Globus pallidus (tissue), 1 donor: ENCODE data around the gene ADIPOR2.
A peak's percentile ranks its signal among the peaks of the same experiment; 100 is the strongest.

Experiments
- DNase-seq: peaks from one replicate; pipeline ENCODE4 v3.0.0-alpha.2; 2015; ENCODE audit warnings: low spot score

The ADIPOR2 gene

DNA sequence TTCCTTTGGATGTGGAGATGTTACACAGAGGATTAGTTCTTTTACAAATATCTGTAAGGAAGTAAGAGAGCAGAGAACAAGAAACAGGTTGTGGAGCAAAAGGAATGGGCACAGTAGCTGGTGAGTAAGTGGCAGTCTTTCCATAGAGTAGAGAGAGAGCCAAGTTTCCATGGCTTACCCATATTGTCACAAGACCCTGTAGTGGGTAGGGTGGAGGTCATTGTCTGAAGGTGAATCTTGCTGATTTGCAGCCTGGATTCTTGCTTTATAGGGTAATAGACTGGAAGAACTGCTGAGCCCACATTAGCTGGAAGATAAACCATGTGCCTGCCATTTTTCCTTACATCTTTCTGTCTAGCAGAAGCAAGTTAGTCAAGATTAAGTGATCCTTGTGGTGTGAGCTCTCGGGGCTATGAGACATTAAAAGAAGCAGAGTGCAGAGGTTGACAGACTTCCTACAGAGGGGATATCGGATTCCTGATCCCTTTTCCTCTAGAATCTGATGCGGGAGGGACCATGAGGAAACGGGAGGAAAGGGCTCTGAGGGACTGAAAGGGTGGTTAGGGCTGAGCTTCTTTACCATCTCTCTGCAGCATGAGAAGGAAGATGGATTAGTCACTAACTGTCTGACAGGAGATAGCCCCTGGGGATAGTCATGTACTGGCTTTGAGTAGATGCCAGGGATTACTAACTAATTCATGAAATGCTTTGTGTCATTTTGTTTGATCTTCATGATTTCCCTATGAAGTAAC lies 85.5 kb downstream of the ADIPOR2 start:
- DNase-seq = no peak

DNA sequence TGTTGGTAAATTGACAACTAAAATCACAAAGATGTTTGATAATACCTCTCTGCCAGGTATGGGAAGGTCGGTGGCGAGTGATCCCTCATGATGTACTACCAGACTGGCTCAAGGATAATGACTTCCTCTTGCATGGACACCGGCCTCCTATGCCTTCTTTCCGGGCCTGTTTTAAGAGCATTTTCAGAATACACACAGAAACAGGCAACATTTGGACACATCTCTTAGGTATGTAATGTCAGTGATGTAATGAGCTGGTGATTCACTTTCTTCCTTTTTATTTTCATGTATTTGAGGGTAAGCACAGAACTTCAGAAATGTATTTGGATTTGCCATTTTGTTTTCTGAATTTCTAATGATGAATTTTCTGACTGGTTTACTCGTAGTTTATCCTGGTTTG lies 86.9 kb downstream of the ADIPOR2 start:
- DNase-seq = no peak

DNA sequence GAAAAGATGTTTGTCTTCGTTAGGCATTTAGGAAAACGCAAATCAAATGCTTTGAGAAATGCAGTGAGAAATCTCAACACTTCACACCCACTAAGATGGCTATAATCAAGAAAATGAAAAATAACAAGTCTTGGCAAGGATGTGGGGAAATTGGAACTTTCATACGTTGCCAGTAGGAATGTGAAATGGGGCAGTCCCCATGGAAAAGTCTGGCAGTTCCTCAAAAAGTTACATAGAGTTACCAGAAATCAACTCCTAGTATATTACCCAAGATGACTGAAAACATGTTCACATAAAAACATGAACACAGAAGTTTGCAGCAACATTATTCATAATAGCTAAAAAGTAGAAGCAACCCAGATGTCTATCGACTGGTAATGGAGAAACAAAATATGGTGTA lies 88.0 kb downstream of the ADIPOR2 start:
- no peak for DNase-seq

GRCh38 chr12:1779783-1780182 lies 88.9 kb downstream of the ADIPOR2 start:
- peak; percentile 90 for DNase-seq

DNA sequence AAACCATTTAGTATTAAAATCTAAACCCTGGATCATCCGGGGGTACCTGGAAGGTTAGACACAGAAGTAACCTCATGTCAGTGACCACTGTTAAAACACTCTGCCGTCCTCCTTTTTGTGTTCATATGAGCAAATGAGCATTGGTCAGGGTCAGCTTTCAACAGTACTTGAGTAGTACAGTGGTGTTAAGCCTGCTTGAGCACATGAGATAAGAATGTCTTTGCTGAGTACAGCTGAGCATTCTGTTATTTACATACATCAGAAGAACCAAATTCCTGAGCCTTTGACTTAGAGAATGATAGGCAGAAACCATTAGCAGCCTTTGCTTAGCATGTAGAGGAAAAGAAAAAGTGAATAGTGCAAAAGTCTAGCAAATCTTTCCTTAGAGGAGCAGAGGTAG lies 90.9 kb downstream of the ADIPOR2 start:
- no peak for DNase-seq

GRCh38 chr12:1782215-1782614 lies 91.3 kb downstream of the ADIPOR2 start:
- no peak for DNase-seq

GRCh38 chr12:1787714-1788113 lies 96.8 kb downstream of the ADIPOR2 start:
- no peak for DNase-seq

GRCh38 chr12:1790444-1790843 lies 99.6 kb downstream of the ADIPOR2 start:
- peak; percentile 56 for DNase-seq

DNA sequence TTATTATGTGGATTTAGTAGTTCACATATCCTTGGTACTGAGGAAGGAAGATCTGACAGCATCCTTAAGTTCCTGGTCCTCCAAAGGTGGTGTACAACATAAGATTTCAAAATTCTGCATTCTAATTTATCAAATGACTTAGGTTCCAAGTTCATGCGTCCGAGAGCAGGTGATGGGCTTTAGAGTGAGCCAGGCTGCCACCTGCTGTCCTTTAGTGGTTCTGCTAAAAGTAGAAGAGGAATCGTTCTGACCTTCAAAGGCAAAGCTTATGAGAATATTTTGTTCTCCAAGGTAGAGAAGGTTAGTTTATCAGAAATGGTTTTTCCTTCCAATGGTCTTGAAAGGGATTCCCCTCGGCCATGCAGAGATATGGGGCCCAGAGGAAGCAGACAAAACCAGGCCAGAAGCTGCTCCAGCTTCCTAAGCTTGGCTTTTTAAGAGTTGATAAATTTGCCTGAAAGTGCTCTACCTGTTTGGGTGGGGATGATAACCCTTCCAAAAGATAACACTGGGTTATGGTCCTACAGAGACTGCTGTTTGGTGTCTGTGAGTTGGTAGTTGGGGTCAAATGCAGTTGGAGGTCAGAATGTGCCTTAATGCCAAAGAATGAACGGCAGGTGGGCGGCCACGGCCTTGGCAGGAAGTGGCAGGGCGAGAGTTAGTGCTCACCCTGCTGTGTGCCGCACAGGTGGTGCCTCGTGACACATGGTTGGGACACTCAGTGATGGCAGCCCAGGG lies 100.4 kb downstream of the ADIPOR2 start:
- peak; percentile 82 for DNase-seq

DNA sequence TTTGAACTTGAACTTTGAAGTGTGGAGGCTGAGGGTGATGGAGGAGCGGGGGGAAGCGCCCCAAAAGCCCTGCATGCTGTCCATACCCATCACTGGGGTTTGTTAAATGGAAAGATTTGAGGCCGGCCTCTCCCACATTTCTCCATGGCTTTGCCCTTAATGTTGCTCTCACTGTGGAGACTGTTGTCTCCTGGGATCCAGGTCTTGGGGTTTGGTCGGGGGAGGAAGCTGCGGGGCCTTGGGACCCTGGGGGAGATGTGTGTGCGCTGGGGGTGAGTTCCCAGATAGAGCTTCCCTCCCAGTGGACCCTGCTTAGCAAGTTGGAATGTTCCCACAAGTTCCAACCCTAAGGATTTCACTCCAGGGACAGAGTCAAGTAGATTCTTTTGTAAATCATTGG lies 101.5 kb downstream of the ADIPOR2 start:
- no peak for DNase-seq

DNA sequence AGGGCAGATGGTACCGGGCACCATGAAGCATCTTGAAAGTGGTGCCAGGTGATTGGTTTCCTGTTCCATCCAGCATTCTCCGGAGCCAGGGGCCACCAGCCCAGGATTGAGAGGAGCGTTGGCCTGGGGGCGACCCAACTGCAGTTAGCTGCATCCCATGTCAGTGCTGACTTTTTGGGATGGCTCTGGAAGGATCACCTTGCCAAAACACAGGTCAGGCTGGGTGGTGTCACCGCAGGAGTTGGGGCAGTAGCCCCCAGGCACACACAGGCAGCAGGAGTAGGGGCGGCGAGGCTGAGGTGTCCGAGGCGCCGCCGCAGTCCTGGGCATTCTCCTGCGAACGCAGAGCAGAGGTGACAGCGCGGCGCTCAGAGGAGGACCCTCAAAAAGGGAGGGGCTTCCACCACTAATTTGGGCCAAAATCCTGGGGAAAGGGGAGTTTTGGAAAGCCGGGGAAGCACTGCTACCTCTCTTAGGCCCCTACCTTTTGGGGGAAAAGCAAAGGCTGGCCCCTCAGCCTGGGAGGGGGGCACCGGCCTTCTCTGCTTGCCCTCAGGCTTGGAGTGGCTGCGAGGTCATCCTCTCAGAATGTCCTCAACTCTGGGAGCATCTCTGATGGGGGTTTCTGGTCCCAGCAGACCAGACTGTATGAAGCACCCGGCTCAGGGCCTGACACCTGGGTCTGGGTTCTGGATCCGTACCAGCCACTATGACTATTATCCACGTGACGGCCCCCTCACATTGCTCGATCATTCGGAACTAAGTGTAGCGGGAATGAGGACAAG lies 102.7 kb downstream of the ADIPOR2 start:
- DNase-seq = no peak

DNA sequence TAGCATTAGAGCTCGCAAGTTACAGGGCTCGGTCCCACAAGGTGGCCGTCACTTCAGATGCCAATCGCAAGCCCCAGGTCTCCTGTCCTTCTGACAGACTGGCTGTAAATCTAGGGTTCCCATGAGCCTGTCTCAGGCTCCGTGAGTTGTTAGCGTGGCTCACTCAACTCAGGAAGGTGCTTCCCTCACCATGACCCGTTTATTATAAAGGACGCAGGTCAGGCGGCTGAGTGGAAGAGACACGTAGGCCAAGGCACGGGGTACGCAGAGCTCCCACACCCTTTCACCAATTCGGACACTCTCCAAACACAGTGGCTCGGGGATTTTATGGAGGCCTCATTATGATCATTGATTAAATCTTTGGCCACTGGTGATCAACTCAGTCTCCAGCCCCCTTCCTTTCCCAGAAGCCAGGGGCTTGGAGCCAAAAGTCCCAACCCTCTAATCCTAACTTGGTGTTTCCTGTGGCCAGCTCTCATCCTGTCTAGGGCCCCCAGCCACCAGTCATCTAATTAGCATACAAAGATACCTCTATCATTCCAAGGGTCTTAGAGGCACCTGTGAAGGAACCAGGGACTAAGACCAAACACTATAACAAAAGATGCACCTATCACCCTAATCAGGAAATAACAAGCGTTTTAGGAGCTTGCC lies 103.7 kb downstream of the ADIPOR2 start:
- DNase-seq = no peak

DNA sequence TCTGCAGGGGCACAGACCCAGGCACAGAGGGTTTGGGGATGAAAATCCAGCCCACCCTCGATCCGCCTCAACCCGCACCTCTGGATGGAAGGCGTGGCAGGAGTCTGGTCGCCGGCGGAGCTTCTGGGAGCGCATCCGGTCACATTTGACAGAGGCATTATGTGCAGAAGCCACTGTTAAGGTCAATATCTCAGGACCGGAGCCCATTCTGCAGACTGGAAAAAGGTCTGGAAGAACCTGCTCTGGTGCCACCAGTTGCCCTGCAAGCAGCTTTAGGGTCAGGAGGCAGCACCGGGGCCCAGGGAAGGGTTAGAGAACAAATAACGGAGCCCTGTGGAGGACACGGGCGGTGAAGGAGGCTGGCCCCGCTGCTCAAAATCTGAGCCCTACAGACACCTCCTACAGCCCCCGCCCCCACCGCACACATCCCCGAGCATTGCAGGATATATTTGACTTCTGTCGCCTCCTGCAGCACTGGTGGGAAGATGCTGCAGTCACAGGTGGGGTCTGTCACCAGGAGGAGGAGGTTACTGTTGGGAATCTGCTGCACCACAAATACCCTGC lies 104.4 kb downstream of the ADIPOR2 start:
- DNase-seq = no peak

GRCh38 chr12:1795785-1796514 lies 105.1 kb downstream of the ADIPOR2 start:
- DNase-seq = peak; percentile 86

- DNase-seq = no peak
These were observed 105.7 kb downstream of the ADIPOR2 start for GRCh38 chr12:1796515-1797010.

GRCh38 chr12:1797011-1797901 lies 106.4 kb downstream of the ADIPOR2 start:
- DNase-seq = no peak

DNA sequence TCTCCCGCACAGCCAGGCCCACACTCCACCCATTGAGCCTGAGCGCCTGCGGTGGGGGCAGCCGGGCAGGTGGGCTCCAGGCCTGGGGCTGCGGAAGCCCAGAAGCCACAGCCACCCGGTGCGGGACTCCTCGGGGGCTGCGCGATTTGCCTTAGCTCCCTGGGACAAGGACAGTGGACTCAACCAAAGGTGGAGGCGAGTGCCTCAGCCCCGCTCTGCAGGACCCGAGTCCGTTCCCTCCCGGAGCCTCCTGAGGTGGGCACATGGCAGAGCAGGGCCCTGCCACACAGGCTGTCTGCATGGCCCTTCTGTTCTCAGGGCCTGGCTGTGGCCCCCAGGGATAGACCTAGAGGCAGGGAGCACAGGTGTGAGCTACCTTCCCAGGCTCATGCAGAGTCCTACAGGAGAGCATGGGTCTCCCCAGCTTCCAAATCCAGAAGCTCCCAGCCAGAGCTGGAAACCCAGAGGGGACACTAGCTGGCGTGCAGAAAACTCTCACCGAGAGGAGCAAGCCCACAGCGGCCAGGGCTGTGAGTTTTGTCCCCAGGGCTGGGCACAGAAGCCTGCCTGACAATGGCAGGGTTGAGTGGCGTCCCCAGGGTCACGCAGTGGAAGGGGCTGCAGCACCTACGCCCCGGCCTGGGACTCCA lies 107.2 kb downstream of the ADIPOR2 start:
- DNase-seq = no peak

DNA sequence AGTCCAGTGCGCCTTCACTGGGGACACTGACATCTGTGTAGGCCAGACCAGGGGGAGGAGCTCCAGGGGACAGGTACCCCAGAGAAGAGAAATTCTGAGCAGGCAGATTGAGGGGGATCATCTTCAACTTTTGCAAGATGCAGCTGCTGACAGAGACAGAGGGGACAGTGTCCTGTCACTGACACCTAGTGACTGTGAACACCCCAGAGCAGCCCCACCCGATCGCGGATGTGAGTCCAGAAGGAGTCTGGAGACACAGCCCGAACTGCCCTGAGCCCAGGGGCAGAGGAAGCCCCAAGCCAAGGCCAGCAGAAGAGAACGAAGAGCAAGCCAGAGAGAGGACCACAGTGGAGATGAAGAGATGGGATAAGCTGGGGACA lies 107.8 kb downstream of the ADIPOR2 start:
- DNase-seq = no peak

DNA sequence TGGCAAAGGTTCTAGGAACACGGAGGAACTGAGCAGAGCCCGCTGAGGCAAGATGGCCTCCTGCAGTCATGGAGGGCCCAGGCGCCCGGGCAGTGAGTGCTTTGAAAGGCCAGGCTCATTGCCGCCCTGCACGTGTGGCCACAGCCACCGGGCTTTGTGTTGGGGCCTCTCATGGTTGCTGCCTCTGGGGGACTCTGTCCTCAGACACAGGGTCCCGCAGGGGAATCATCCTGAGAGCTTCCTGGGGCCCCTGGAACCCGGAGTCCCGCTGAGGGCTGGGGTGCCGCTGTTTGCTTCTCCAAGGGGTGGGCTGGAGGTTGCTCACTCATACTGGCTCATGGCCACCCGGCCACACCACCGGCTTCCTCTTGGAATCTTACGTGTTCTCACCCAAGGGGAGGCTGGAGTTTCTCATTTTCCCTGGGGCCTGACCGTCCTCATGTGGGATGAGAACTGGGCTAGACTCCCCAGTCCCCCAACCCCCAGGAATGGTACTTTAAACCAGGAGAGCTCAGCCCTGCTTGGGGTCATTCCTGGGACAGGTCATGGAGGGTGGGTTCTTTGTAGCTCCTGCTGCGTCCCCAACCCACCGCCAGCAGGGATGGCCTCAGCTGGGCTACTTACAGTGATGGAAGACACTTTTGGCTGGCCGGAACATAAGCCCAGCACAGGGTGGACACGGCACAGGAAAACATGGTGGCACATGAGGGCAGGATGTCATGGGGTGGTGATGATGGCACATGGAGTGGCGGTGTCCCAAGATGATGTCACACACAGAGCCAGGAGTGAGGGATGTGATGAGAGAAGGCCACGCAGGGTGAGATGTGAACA lies 108.4 kb downstream of the ADIPOR2 start:
- no peak for DNase-seq
